Activated naive CD4-positive, alpha-beta T cell treated with anti-CD3 and anti-CD28 coated beads for 36 hours (primary cell): ENCODE results near the gene ZNF226. TPM values are rescaled to one million over a fixed set of nuclear protein-coding genes. Genes with fewer than 3 reads are reported as not detected.
A peak's percentile ranks its signal among the peaks of the same experiment; 100 is the strongest.
"Not testable (repeated sequence)": the region's sequence is repeated elsewhere in the genome, so short reads cannot be mapped to it uniquely, and the experiment has no call there.

Source experiments
- CTCF ChIA-PET: fragments of 350-600 bp; sonication (Branson Sonifier 250); formaldehyde crosslinking; loops from one replicate; lab custom pipeline; 2021; ENCODE audit warnings: antibody characterized with exemption; lab: Charles Lee
- DNase-seq: peaks from one replicate; pipeline ENCODE4 v3.0.0-alpha.2; 2020
- H3K27ac Mint-ChIP-seq: one replicate; pipeline ENCODE4 v1.8.0; 2021; ENCODE audit warnings: mild to moderate bottlenecking, mixed read lengths
- H3K27me3 Mint-ChIP-seq: one replicate; pipeline ENCODE4 v1.8.0; 2021; ENCODE audit warnings: low read depth, mixed read lengths
- H3K36me3 Mint-ChIP-seq: one replicate; pipeline ENCODE4 v1.8.0; 2021; ENCODE audit warnings: low read depth, mixed read lengths
- H3K4me1 Mint-ChIP-seq: one replicate; pipeline ENCODE4 v1.8.0; 2021; ENCODE audit warnings: low read depth, mixed read lengths
- H3K4me3 Mint-ChIP-seq: one replicate; pipeline ENCODE4 v1.8.0; 2021; ENCODE audit warnings: mild to moderate bottlenecking, moderate library complexity, mixed read lengths
- H3K9me3 Mint-ChIP-seq: one replicate; pipeline ENCODE4 v1.8.0; 2021; ENCODE audit warnings: mixed read lengths
- intact Hi-C: fragments of 100-400 bp; cut with micrococcal nuclease; formaldehyde crosslinking; loops from one replicate; pipeline ENCODE4 v1.15.1; 2023
- total RNA-seq, 2 experiments: library from RNA; stranded (reverse); gene quantifications; one replicate each; pipeline ENCODE4 v1.2.3, GENCODE V29; 2021

Gene ZNF226
- total RNA-seq, 2 experiments from 2014 or later: 12.4 to 16.9 TPM

DNA sequence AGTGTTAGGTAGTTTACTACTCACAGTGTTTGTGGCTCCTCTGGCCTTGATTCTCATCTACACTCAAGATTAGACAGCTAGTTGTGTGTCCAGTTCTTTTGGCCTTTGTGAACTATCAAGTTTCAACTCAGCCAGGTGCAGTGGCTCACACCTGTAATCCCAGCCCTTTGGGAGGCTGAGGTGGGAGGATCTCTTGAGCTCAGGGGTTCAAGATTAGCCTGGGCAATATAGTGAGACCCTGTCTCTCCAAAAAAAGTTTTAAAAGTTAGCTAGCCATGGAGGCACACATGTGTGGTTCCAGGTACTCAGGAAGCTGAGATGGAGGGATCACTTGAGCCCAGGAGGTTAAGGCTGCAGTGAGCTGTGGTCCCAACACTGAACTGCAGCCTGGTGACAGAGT is 16.1 kb downstream of the ZNF226 start:
- H3K27me3 Mint-ChIP-seq: no peaks in the 10 kb centered on the region
- H3K4me3 Mint-ChIP-seq: no peak overlapping the region

GRCh38 chr19:44182145-44182544 is 17.2 kb downstream of the ZNF226 start:
- H3K4me1 Mint-ChIP-seq: no peaks in the 10 kb centered on the region
- H3K4me3 Mint-ChIP-seq: no peak overlapping the region
- H3K36me3 Mint-ChIP-seq: peaks cover 25% of the 10 kb centered on the region
- H3K9me3 Mint-ChIP-seq: peaks cover 69% of the 10 kb centered on the region
- DNase-seq: no peak
- H3K27me3 Mint-ChIP-seq: no peaks in the 10 kb centered on the region
- H3K27ac Mint-ChIP-seq: no peak overlapping the region
- CTCF ChIA-PET: no interaction called here
- intact Hi-C loops: no loop called here

More for the DNA sequence above, 16.1 kb downstream of the ZNF226 start:
- DNase-seq: no peak
- Mint-ChIP-seq H3K4me1 (no peaks in the 10 kb centered on the region), H3K36me3 (peaks cover 37% of the 10 kb centered on the region), H3K9me3 (peaks cover 75% of the 10 kb centered on the region), H3K27ac (no peak overlapping the region)
- CTCF ChIA-PET: no interaction called here
- intact Hi-C loops: no loop called here

GRCh38 chr19:44190020-44190419 is 25.1 kb downstream of the ZNF226 start:
- intact Hi-C loops: no loop called here
- CTCF ChIA-PET: no interaction called here
- H3K4me3 Mint-ChIP-seq: no peak overlapping the region
- H3K27me3 Mint-ChIP-seq: no peaks in the 10 kb centered on the region
- no peaks in the 10 kb centered on the region for H3K4me1 Mint-ChIP-seq
- no peak for DNase-seq
- peaks cover 43% of the 10 kb centered on the region for H3K9me3 Mint-ChIP-seq
- peaks cover 19% of the 10 kb centered on the region for H3K36me3 Mint-ChIP-seq
- H3K27ac Mint-ChIP-seq: no peak overlapping the region

DNA sequence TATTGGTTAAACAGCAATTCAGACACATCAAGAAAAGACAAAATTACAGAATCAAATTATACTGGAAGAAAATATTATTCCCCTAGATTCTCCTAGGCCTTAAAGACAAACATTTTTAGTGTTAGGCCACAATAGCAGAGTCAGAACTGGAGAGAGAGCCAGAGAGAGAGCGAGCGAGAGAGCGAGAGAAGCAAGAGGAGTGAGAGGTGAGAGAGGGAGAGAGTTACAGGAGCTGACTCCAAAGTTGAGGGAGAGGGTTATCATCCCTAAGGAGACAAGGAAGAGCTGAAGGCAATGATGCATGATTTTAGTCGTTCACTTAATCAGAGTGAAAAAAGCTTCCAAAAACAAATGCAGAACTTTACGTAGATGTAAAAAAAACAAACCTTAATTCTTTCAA is 27.2 kb downstream of the ZNF226 start:
- no peak overlapping the region for H3K27ac Mint-ChIP-seq
- H3K36me3 Mint-ChIP-seq: peaks cover 22% of the 10 kb centered on the region
- intact Hi-C loops: no loop called here
- H3K4me3 Mint-ChIP-seq: no peak overlapping the region
- CTCF ChIA-PET: no interaction called here
- peaks cover 48% of the 10 kb centered on the region for H3K9me3 Mint-ChIP-seq
- no peaks in the 10 kb centered on the region for H3K27me3 Mint-ChIP-seq
- no peaks in the 10 kb centered on the region for H3K4me1 Mint-ChIP-seq
- no peak for DNase-seq

DNA sequence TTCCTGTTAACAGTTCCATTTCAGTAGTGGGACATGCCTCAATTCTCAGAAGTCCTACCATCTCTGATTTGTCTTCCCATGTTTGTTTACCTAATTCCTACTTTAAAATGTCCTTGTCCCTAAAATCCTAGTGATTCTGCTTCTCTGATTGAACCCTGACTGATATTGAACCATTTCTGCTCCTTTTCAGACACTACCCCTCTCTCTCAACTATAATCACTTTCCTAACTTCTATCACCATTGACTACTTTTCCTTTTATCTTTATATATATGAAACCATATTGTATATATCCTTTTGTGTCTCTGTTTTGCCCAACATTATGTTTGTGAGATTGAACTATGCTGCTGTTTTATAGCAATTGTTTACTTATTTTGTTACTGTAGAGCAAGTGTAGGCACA is 31.9 kb downstream of the ZNF226 start:
- H3K27ac Mint-ChIP-seq: no peak overlapping the region
- CTCF ChIA-PET: no interaction called here
- peaks cover 13% of the 10 kb centered on the region for H3K36me3 Mint-ChIP-seq
- DNase-seq: no peak
- no peak overlapping the region for H3K4me3 Mint-ChIP-seq
- peaks cover 41% of the 10 kb centered on the region for H3K9me3 Mint-ChIP-seq
- H3K4me1 Mint-ChIP-seq: no peaks in the 10 kb centered on the region
- intact Hi-C loops: no loop called here
- H3K27me3 Mint-ChIP-seq: no peaks in the 10 kb centered on the region

- Mint-ChIP-seq H3K36me3 (peaks cover 3% of the 10 kb centered on the region), H3K4me3 (no peak overlapping the region), H3K27ac (no peak overlapping the region), H3K27me3 (peaks cover 6% of the 10 kb centered on the region), H3K4me1 (peaks cover 2% of the 10 kb centered on the region), H3K9me3 (peaks cover 22% of the 10 kb centered on the region)
- intact Hi-C loops: no loop called here
- DNase-seq: no peak
- CTCF ChIA-PET: no interaction called here
These were observed 37.6 kb downstream of the ZNF226 start for GRCh38 chr19:44202470-44202869.

DNA sequence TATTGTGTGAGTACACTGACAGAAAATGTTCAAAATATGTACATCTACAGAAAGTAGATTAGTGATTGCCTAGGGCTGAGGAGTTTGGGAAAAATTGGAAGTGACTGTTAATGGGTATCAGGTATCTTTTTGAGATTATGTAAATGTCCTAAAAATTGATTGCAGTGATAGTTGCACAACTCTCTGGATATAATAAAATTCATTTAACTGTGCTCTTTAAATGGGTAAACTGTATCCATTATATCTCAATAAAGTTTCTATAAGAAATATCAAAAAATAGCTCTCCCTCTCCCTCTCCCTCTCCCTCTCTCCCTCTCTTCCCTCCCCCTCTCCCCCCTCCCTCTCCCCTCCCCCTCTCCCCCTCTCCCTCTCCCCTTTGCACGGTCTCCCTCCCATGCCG is 38.1 kb downstream of the ZNF226 start:
- H3K4me1 Mint-ChIP-seq: peaks cover 5% of the 10 kb centered on the region
- peaks cover 20% of the 10 kb centered on the region for H3K9me3 Mint-ChIP-seq
- H3K27me3 Mint-ChIP-seq: peaks cover 6% of the 10 kb centered on the region
- DNase-seq: no peak
- H3K4me3 Mint-ChIP-seq: no peak overlapping the region
- CTCF ChIA-PET: no interaction called here
- H3K27ac Mint-ChIP-seq: no peak overlapping the region
- peaks cover 3% of the 10 kb centered on the region for H3K36me3 Mint-ChIP-seq
- intact Hi-C loops: no loop called here

- H3K36me3 Mint-ChIP-seq, H3K4me3 Mint-ChIP-seq, DNase-seq, H3K4me1 Mint-ChIP-seq, H3K27me3 Mint-ChIP-seq, CTCF ChIA-PET, H3K27ac Mint-ChIP-seq, intact Hi-C loops: not testable (repeated sequence)
- H3K9me3 Mint-ChIP-seq: peaks cover 19% of the 10 kb centered on the region
These were observed 39.0 kb downstream of the ZNF226 start for GRCh38 chr19:44203877-44204276.

DNA sequence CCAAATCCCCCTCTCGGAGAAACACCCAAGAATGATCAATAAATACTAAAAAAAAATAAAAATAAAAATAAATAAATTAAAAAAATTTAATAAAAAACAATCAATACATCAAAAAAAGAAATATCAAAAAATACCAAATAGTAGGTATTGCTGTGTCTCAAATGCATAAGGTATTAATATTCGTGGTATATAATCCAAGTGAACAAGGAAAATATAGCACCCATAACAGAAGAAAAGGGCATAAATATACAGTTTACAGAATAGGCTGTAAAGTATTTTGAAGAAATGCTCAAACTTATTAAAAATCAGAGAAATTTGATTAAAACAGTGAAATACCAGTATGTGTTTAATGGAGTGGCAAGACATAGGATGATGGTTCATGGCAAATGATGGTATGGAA is 39.9 kb downstream of the ZNF226 start:
- no peak overlapping the region for H3K4me3 Mint-ChIP-seq
- intact Hi-C loops: no loop called here
- H3K36me3 Mint-ChIP-seq: peaks cover 2% of the 10 kb centered on the region
- peaks cover 6% of the 10 kb centered on the region for H3K27me3 Mint-ChIP-seq
- no peak for DNase-seq
- H3K27ac Mint-ChIP-seq: no peak overlapping the region
- H3K4me1 Mint-ChIP-seq: peaks cover 5% of the 10 kb centered on the region
- CTCF ChIA-PET: no interaction called here
- H3K9me3 Mint-ChIP-seq: peaks cover 19% of the 10 kb centered on the region

DNA sequence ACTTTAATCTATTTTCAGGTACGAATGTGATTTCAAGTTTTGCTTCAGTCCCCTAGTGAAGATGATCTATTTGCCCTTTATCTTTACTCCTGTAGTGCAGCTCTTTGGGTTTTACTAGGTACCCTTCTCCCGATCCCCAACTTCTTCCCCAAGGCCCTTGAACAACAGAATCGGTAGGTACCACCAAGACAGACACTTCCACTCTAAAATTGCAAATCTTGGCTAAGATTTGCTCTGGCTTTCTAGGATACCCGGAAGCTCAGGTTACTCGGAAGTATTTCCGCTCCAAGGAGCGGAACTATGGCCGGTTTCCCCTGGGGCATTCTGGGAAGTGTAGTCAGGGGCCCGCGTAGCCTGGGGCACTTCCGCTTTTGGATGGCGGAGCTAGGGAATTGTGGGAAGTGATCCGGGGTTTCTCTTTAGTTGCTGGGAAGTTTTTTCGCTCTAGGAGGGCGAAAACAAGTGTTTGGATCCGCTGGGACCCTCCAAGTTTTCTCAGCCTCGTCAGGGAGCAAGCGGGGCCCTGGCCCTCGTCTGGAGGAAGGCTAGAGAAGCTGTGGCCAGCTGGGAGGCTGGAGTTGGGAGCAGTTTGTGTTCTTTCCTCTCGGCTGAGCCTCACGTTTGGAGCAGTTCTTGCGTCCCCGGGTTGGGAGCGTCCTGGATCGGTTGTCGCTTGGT is 42.4 kb downstream of the ZNF226 start:
- CTCF ChIA-PET: no interaction called here
- DNase-seq: peak; percentile 87
- H3K27me3 Mint-ChIP-seq: peaks cover 3% of the 10 kb centered on the region
- peaks cover 19% of the 10 kb centered on the region for H3K9me3 Mint-ChIP-seq
- peaks cover 5% of the 10 kb centered on the region for H3K4me1 Mint-ChIP-seq
- intact Hi-C loops: loop anchor here (1.0 kb wide), 4 partner anchors 42 to 273 kb away; partner anchors contain the start of genes ZNF225, ZNF226 and ZNF284
- H3K27ac Mint-ChIP-seq: peak overlapping the region; percentile 63
- H3K4me3 Mint-ChIP-seq: peak overlapping the region; percentile 80
- H3K36me3 Mint-ChIP-seq: peaks cover 2% of the 10 kb centered on the region

- peak within 1 kb of the TSS; percentile 89 for H3K27ac Mint-ChIP-seq
These were observed 47.5 kb downstream of the ZNF226 start, which contains the start of gene ZNF227 for GRCh38 chr19:44212250-44212865. Gene ZNF227, plus strand, starts transcription at chr19:44212532. Its CDS starts 5,261 bp downstream, at chr19:44217793.

DNA sequence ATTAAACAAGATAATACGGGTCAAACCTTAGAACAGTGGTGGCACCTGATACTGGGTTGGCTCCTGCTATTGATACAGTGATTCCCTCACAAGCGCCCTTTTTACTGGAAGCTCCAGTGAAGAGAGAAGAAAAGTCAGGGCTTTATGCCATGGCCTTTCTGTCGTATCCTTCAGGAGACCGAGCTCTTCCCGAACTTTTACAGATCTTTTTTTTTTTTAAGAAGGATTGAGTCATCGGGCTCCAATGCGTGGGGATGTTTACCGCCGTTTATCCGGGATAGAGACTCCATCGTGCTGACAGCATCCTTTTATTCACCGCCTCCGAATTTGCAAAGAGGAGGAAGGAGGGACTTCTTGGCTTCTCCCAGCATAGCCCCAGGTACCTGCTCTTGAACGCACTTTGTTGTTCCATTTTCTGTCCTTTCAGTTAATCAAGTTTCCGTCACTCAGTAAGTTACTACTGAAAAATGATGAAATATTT is 48.0 kb downstream of the ZNF226 start:
- Mint-ChIP-seq H3K9me3 (peaks cover 11% of the 10 kb centered on the region), H3K36me3 (peaks cover 41% of the 10 kb centered on the region), H3K27ac (peak overlapping the region; percentile 89), H3K4me1 (peaks cover 15% of the 10 kb centered on the region), H3K4me3 (peak overlapping the region; percentile 88), H3K27me3 (no peaks in the 10 kb centered on the region)
- intact Hi-C loops: loop anchor here (1.0 to 5.0 kb wide), 6 partner anchors 72 to 386 kb away; partner anchors contain the start of genes ZNF224, ZNF234, ZNF235 and ZNF283
- CTCF ChIA-PET: interaction anchor here (0.7 kb wide), 1 partner anchor 463 kb away, joined by 4 read pairs; no protein-coding TSS in a partner anchor
- DNase-seq: peak; percentile 18

More at GRCh38 chr19:44212250-44212865, 47.5 kb downstream of the ZNF226 start, which contains the start of gene ZNF227:
- Mint-ChIP-seq H3K27me3 (no peaks in the 10 kb centered on the region), H3K36me3 (peaks cover 35% of the 10 kb centered on the region), H3K4me3 (peak within 1 kb of the TSS; percentile 88), H3K9me3 (peaks cover 9% of the 10 kb centered on the region), H3K4me1 (peaks cover 17% of the 10 kb centered on the region)
- peak; percentile 89 for DNase-seq
- CTCF ChIA-PET: interaction anchor here (0.7 kb wide), 1 partner anchor 463 kb away, joined by 4 read pairs; no protein-coding TSS in a partner anchor
- intact Hi-C loops: loop anchor here (1.0 to 5.0 kb wide), 6 partner anchors 72 to 385 kb away; partner anchors contain the start of genes ZNF224, ZNF234, ZNF235 and ZNF283
